SK-N-SH treated with all-trans-retinoic acid at 6 μM for 48 hours (cell line): ENCODE measurements around the gene MYO16.

Source experiments
- ARNTL ChIP-seq: fragments of 450-650 bp; formaldehyde crosslinking; IDR thresholded peaks from 2 replicates; pipeline ENCODE4 v1.5.0; 2020; ENCODE audit warnings: low read depth, mild to moderate bottlenecking, moderate library complexity, borderline replicate concordance
- CREB5 ChIP-seq: fragments of 250-450 bp; sonication (Bioruptor Pico); IDR thresholded peaks from 2 replicates; pipeline ENCODE4 v1.5.1; 2020; ENCODE audit warnings: low read depth, mild to moderate bottlenecking, moderate library complexity
- CSDC2 ChIP-seq: fragments of 250-450 bp; sonication (Bioruptor Pico); IDR thresholded peaks from 2 replicates; pipeline ENCODE4 v1.5.0; 2020; ENCODE audit warnings: mild to moderate bottlenecking, moderate library complexity
- GLIS3 ChIP-seq: fragments of 250-450 bp; sonication (Bioruptor Pico); IDR thresholded peaks from 2 replicates; pipeline ENCODE4 v1.5.0; 2020; ENCODE audit warnings: mild to moderate bottlenecking, moderate library complexity
- OSR1 ChIP-seq: fragments of 250-450 bp; sonication (Bioruptor Pico); IDR thresholded peaks from 2 replicates; pipeline ENCODE4 v1.8.0; 2022; ENCODE audit warnings: moderate library complexity, mild to moderate bottlenecking, inconsistent platforms
- POU6F1 ChIP-seq: fragments of 250-450 bp; sonication (Bioruptor Pico); IDR thresholded peaks from 2 replicates; pipeline ENCODE4 v1.8.0; 2021; ENCODE audit warnings: low read depth, mild to moderate bottlenecking, moderate library complexity, borderline replicate concordance
- PPARA ChIP-seq: fragments of 250-450 bp; sonication (Bioruptor Pico); IDR thresholded peaks from 2 replicates; pipeline ENCODE4 v1.5.0; 2020; ENCODE audit warnings: mild to moderate bottlenecking, borderline replicate concordance
- RARB ChIP-seq: fragments of 250-450 bp; sonication (Bioruptor Pico); IDR thresholded peaks from 2 replicates; pipeline ENCODE4 v1.8.0; 2021; ENCODE audit warnings: mild to moderate bottlenecking, moderate library complexity
- TOX ChIP-seq: fragments of 250-450 bp; sonication (Bioruptor Pico); IDR thresholded peaks from 2 replicates; pipeline ENCODE4 v1.8.0; 2021; ENCODE audit warnings: mild to moderate bottlenecking, moderate library complexity, borderline replicate concordance
- ZFP30 ChIP-seq: fragments of 450-650 bp; formaldehyde crosslinking; IDR thresholded peaks from 2 replicates; pipeline ENCODE4 v1.5.0; 2022; ENCODE audit warnings: mild to moderate bottlenecking, moderate library complexity
- ZNF70 ChIP-seq: fragments of 450-650 bp; formaldehyde crosslinking; IDR thresholded peaks from 2 replicates; pipeline ENCODE4 v1.5.0; 2020; ENCODE audit warnings: mild to moderate bottlenecking, moderate library complexity
- TF ChIP-seq, protein P1 (sequence below): fragments of 250-450 bp; sonication (Bioruptor Pico); IDR thresholded peaks from 2 replicates; pipeline ENCODE4 v1.8.0; 2020; ENCODE audit warnings: mild to moderate bottlenecking, moderate library complexity, borderline replicate concordance

DNA sequence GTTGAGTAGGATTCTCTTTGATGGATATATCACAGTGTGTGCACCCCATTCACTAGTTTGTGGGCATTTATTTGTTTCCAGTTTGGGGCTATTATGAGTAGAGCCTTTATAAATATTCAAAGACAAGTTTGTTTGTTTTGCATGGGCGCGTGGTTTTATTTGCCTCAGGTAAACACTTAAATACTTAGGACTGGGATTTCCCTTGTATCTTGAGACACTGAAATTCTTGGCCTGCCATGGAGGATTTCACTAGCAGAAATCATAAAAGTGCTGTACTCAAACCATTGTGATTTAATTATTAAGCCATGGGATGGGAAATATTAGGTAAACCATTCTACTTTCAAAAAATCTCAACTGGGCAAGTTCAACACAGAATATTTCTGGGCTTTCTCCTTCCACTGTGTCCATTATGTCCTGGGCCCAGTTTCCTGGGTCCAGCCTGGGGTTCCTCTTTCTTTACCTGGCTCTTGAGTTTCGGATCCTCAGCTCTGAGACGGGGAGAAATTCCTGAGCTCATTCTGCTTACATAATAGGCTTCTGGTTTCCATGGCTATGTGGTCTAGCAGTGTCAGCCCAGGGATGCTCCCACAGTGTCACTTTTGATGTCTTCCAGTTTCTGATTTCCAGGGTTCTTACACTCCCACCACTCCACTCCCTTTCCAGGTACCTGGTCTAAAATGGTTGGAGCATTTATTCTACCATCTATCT lies 14.4 kb downstream of the MYO16 start:
- no peak for TF ChIP-seq CSDC2
- no peak for TF ChIP-seq ARNTL (CRISPR knock-in tag)
- no peak for TF ChIP-seq ZFP30 (CRISPR knock-in tag)
- no peak for TF ChIP-seq RARB (CRISPR knock-in tag)
- TF ChIP-seq, protein P1, sequence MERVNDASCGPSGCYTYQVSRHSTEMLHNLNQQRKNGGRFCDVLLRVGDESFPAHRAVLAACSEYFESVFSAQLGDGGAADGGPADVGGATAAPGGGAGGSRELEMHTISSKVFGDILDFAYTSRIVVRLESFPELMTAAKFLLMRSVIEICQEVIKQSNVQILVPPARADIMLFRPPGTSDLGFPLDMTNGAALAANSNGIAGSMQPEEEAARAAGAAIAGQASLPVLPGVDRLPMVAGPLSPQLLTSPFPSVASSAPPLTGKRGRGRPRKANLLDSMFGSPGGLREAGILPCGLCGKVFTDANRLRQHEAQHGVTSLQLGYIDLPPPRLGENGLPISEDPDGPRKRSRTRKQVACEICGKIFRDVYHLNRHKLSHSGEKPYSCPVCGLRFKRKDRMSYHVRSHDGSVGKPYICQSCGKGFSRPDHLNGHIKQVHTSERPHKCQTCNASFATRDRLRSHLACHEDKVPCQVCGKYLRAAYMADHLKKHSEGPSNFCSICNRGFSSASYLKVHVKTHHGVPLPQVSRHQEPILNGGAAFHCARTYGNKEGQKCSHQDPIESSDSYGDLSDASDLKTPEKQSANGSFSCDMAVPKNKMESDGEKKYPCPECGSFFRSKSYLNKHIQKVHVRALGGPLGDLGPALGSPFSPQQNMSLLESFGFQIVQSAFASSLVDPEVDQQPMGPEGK (CRISPR knock-in tag), result no peak
- no peak for TF ChIP-seq OSR1 (CRISPR knock-in tag)
- TF ChIP-seq POU6F1 (CRISPR knock-in tag), result no peak
- TF ChIP-seq PPARA (CRISPR knock-in tag), result no peak
- TF ChIP-seq ZNF70 (CRISPR knock-in tag), result no peak
- TF ChIP-seq CREB5 (CRISPR knock-in tag), result no peak
- TF ChIP-seq GLIS3 (CRISPR knock-in tag), result no peak
- no peak for TF ChIP-seq TOX
